ACC112 (cell line): Measurements from ENCODE around the gene SLC9A9.

Experiments
- H2AFZ ChIP-seq: fragments of 200-600 bp; sonication (generic); one replicate; pipeline ENCODE4 v1.6.0; 2017; ENCODE audit warnings: antibody characterized with exemption, low read length; ENCODE audit not compliant: unreplicated experiment
- H3K27ac ChIP-seq: fragments of 200-600 bp; sonication (generic); 2 replicates; pipeline ENCODE4 v1.5.1; 2014; ENCODE audit warnings: low read depth, mild to moderate bottlenecking, antibody characterized with exemption, low read length, moderate library complexity
- H3K27me3 ChIP-seq: fragments of 200-600 bp; sonication (generic); 2 replicates; pipeline ENCODE4 v1.6.1; 2014; ENCODE audit warnings: mild to moderate bottlenecking, antibody characterized with exemption, low read length, moderate library complexity, mixed read lengths; ENCODE audit not compliant: insufficient read depth
- H3K36me3 ChIP-seq: fragments of 200-600 bp; sonication (generic); 2 replicates; pipeline ENCODE4 v1.6.1; 2016; ENCODE audit warnings: mild to moderate bottlenecking, antibody characterized with exemption, low read length, moderate library complexity, mixed read lengths; ENCODE audit not compliant: insufficient read depth
- H3K4me1 ChIP-seq: fragments of 200-600 bp; sonication (generic); one replicate; pipeline ENCODE4 v1.6.1; 2016; ENCODE audit warnings: low read length, mixed read lengths; ENCODE audit not compliant: insufficient read depth, unreplicated experiment, control insufficient read depth
- H3K4me3 ChIP-seq: fragments of 200-600 bp; sonication (generic); 2 replicates; pipeline ENCODE4 v1.5.1; 2014; ENCODE audit warnings: mild to moderate bottlenecking, low read depth, low read length
- H3K79me2 ChIP-seq: fragments of 200-600 bp; sonication (generic); one replicate; pipeline ENCODE4 v1.6.0; 2016; ENCODE audit warnings: low read length; ENCODE audit not compliant: control insufficient read depth, unreplicated experiment, insufficient read depth

Gene SLC9A9

GRCh38 chr3:143334231-143334630, 514.0 kb downstream of the SLC9A9 start:
- Histone ChIP-seq H3K27me3 (no peaks in the 10 kb centered on the region), H3K27ac (no peak overlapping the region), H3K4me1 (no peaks in the 10 kb centered on the region), H2AFZ (no peak overlapping the region), H3K79me2 (no peaks in the 10 kb centered on the region), H3K4me3 (no peak overlapping the region), H3K36me3 (no peaks in the 10 kb centered on the region)

GRCh38 chr3:143333367-143333766, 514.9 kb downstream of the SLC9A9 start:
- no peak overlapping the region for H2AFZ ChIP-seq
- no peaks in the 10 kb centered on the region for H3K4me1 ChIP-seq
- H3K36me3 ChIP-seq: no peaks in the 10 kb centered on the region
- H3K4me3 ChIP-seq: no peak overlapping the region
- no peaks in the 10 kb centered on the region for H3K27me3 ChIP-seq
- no peaks in the 10 kb centered on the region for H3K79me2 ChIP-seq
- H3K27ac ChIP-seq: no peak overlapping the region

GRCh38 chr3:143332026-143332425, 516.2 kb downstream of the SLC9A9 start:
- H3K27me3 ChIP-seq: no peaks in the 10 kb centered on the region
- H3K27ac ChIP-seq: no peak overlapping the region
- H2AFZ ChIP-seq: no peak overlapping the region

DNA sequence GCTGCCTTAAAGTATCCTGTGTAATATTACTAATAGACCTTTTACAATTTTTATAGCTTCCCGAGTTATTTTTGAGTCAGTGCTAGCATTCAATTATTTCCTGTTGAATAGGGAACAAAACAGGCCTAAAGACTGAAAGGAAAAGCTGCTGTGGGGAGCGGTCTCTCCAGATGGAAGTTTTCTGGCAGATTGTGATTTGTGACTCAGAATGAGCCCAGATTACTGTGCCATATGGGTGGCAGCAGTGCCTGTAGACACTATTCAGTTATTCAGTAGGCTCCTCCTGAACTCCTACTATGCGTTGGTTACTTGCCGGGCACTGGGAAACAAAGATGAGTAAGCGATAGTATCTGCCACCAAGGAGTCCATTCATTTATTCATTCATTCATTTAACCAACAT, 516.9 kb downstream of the SLC9A9 start:
- Histone ChIP-seq H3K4me1 (peaks cover 5% of the 10 kb centered on the region), H2AFZ (no peak overlapping the region), H3K4me3 (no peak overlapping the region), H3K27ac (no peak overlapping the region), H3K27me3 (no peaks in the 10 kb centered on the region), H3K36me3 (no peaks in the 10 kb centered on the region), H3K79me2 (no peaks in the 10 kb centered on the region)

More at GRCh38 chr3:143332026-143332425, 516.2 kb downstream of the SLC9A9 start:
- Histone ChIP-seq H3K4me3 (no peak overlapping the region), H3K79me2 (no peaks in the 10 kb centered on the region), H3K36me3 (no peaks in the 10 kb centered on the region), H3K4me1 (peaks cover 5% of the 10 kb centered on the region)

DNA sequence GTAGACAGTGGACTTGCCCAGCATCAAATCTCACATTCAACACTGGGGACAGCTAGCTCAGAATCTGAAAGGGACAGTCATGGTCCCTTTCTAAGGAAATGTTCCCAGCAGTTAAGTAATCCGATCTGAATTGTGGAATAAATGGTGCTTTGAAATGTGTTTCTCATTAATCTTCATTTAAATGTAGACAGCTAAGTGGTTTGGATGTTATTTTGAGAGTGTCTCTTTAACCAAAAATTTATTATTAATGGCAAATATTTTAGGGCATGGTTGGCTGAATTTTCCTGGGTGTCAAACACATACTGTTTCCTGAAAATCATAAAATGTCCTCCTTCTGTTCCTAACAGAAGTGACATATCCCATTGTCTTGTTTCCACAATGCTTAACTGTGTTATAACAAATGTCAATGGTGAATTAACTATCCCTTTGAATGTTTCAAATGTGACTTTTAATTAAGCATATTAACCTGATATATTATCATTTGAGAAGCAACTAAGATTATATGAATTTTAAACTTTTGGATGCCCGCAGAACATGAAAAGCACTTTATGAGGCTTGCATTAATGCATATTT, 517.9 kb downstream of the SLC9A9 start:
- no peaks in the 10 kb centered on the region for H3K79me2 ChIP-seq
- no peak overlapping the region for H3K4me3 ChIP-seq
- peaks cover 5% of the 10 kb centered on the region for H3K4me1 ChIP-seq
- H3K27ac ChIP-seq: no peak overlapping the region
- H3K36me3 ChIP-seq: no peaks in the 10 kb centered on the region
- H2AFZ ChIP-seq: no peak overlapping the region
- H3K27me3 ChIP-seq: no peaks in the 10 kb centered on the region

DNA sequence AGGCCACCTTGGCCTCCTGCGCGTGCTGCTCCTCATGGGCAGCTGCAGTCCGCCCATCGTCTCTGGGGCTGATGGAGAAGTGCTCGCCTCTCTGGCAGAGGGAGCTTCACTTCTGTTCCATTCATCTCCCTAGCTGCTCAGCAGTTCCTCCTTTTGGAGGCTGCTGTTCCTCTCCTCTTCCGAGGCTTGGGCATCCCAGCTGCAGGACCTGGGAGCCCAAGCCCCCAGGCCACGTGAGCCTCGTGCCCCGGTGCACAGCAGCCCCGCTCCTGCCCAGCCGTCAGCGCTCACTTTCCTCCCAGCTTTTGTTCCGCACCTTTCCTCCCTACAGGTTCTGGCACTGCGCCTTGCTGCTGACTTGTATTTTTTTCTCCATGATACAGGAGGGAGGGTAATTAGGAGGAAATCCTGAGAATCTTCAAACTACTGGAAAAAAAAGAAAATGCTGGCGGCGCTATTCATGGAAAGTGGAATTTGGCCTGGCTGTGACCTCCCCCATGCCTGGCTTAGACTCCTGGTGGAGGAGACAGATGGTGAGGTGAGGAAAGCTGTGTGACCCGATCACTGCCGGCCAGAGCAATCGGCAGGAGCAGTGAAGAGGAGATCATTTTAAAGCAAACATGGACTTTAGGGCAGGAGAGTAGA, 518.6 kb downstream of the SLC9A9 start:
- H3K4me1 ChIP-seq: peaks cover 5% of the 10 kb centered on the region
- no peak overlapping the region for H2AFZ ChIP-seq
- no peaks in the 10 kb centered on the region for H3K27me3 ChIP-seq
- H3K27ac ChIP-seq: no peak overlapping the region
- H3K36me3 ChIP-seq: no peaks in the 10 kb centered on the region
- no peak overlapping the region for H3K4me3 ChIP-seq
- no peaks in the 10 kb centered on the region for H3K79me2 ChIP-seq

DNA sequence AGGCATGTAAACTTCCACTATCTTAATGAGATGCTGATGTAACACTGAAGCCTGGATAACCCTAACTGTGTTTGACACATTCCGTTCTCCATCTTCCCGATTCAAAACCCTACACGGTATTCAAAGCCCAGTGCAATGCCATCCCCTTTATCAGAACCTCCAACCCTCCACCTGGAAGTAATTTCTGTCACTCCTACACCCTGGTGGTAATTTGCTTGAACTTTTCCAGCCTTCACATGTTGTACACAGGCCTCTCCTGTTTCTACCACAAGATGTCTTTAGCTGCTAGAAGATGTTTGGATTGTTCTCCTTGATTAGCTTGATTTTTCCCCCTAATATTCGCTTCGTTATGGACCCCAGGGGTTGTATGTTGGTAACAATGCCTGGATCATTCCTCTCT, 519.8 kb downstream of the SLC9A9 start:
- Histone ChIP-seq H2AFZ (no peak overlapping the region), H3K4me1 (peaks cover 5% of the 10 kb centered on the region)

GRCh38 chr3:143326983-143327778, 521.1 kb downstream of the SLC9A9 start:
- Histone ChIP-seq H2AFZ (peak overlapping the region; percentile 57), H3K27me3 (no peaks in the 10 kb centered on the region), H3K36me3 (no peaks in the 10 kb centered on the region), H3K4me3 (no peak overlapping the region), H3K4me1 (peaks cover 5% of the 10 kb centered on the region), H3K79me2 (no peaks in the 10 kb centered on the region), H3K27ac (no peak overlapping the region)

More for the DNA sequence above, 519.8 kb downstream of the SLC9A9 start:
- H3K36me3 ChIP-seq: no peaks in the 10 kb centered on the region
- H3K79me2 ChIP-seq: no peaks in the 10 kb centered on the region
- H3K27me3 ChIP-seq: no peaks in the 10 kb centered on the region
- no peak overlapping the region for H3K4me3 ChIP-seq
- H3K27ac ChIP-seq: no peak overlapping the region

DNA sequence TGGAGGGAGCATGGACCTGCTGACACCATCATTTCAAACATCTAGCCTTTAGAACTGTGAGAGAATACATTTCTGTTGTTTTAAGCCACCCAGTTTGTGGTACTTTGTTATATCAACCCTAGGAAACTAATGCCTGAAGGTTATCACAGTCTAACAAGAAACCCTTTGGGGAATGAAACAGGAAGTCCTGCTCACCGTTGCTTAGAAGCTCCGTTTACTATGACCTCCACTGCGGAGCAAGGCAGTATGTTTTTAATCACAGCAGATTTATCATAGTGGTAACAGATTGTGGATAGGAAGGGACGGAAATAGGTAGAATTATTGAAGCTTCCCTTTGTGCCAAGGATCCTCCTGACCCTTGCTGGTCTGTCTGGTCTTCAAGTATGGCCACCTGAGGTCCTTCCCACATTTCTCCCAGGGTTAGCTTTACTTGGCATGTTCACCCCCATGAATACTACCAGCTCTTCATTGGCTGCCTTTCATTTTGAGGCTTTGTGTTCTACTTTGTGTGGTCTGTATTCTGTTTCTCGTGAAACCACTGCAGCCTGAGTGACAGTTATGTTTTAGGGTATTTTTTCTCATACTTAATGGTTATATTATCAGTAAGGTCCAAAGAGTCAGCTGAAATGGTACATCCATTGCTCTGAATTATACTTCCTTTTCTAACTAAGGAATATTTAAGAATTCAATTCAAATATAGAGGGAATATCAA, 527.1 kb downstream of the SLC9A9 start:
- Histone ChIP-seq H3K27ac (no peak overlapping the region), H3K79me2 (no peaks in the 10 kb centered on the region), H3K36me3 (no peaks in the 10 kb centered on the region), H3K27me3 (no peaks in the 10 kb centered on the region), H3K4me1 (no peaks in the 10 kb centered on the region), H3K4me3 (no peak overlapping the region), H2AFZ (no peak overlapping the region)

- H3K27me3 ChIP-seq: no peaks in the 10 kb centered on the region
- no peak overlapping the region for H2AFZ ChIP-seq
- no peaks in the 10 kb centered on the region for H3K4me1 ChIP-seq
- H3K79me2 ChIP-seq: no peaks in the 10 kb centered on the region
- H3K36me3 ChIP-seq: no peaks in the 10 kb centered on the region
- no peak overlapping the region for H3K27ac ChIP-seq
- H3K4me3 ChIP-seq: no peak overlapping the region
Observed at GRCh38 chr3:143315766-143316165, 532.5 kb downstream of the SLC9A9 start.
